ENCODE measurements around the gene COA6. TPM values are rescaled to one million over a fixed set of nuclear protein-coding genes. Genes with fewer than 3 reads are reported as not detected.
"Not testable (repeated sequence)": the region's sequence is repeated elsewhere in the genome, so short reads cannot be mapped to it uniquely, and the experiment has no call there.

The COA6 gene
- total RNA-seq, 1 donor from 2014 or later: 40.9 TPM

DNA sequence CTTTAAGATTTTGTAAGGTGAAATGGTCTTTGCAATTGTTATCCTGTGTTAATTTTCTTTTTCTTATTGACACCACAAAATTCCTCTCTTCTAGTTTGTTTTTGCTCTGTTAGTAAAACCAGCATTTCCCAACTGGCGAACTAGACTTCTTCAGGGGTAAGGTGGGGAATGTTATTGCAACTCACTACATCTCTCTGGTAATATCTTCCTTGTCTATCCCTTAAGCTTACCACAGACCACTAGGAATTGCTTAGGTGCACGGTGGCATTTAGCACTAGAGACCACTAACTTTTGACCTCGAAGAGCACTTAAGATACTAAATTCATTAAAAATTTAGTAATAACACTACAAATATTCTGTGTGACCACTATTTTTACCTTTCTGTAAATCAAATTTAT, 4.2 kb upstream of the COA6 start:
- no peak for DNase-seq (ENCODE audit: low read depth)

DNA sequence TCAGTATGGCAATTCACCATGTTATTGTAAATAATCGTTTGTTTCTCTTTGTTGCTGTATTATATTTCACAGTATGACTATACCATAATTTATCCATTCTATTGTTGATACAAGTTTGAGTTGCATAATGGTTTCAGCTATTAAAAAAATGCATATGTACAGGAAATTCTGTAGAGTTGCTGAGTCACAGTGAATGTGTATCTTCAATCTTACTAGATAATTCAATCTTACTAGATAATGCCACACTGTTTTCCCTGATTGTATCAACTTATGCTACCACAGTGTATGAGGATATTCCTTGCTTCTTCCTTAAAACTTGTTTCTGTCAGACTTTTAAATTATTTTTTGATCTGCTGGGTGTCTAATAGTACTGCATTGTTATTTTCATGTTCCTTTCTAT, 3.5 kb upstream of the COA6 start:
- DNase-seq (ENCODE audit: low read depth): no peak

DNA sequence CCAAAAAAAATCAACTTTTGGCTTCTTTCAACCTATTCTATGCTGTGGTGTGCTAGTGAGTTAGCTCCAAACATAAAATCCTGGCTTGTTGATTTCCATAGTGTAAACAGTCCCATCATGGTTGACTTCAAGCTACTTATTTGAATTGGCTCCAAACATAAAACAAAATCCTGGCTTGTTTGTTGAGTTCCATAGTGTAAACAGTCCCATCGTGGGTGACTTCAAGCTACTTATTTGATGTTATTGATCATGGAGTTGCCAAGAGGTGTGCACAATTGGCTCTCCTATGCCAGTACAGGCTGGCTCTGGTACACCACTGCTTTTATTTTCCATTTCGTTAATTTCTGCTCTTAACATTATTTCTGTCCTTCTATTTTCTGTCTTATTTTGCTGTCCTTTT, 1.8 kb upstream of the COA6 start:
- DNase-seq (ENCODE audit: low read depth): no peak

DNA sequence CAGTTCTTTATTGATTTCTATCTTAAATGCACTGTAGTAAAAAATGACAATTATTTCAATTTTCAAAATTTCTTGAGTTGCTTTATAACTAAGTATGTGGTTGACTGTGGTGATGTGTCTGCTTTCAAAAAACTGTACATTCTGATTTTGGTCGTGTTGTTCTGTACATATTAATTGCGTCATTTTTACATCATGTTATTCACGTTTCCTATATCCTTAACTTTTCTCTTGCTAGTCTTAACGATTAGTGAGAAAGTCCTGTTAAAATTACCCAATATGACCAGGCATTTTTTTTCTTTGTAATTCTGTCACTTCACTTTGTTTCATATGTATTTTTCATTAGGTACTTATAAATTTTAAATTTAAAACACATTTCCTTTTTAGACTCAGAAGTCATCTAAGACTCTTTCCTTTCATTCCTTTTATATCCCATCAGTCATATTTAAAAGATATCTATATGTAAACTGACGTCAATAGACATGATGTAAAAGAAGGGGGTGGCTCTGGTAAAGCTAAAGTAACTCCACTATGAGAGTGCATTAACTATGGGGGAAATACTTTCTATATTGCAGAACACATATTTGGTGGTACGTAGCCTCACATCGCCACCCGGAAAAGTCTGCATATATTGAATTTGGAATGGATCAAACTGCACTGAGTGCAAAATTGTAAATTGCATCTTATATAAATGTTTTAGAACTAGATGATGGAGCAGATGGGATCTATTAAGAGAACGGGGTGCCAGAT, 1.1 kb upstream of the COA6 start:
- no peak for DNase-seq (ENCODE audit: low read depth)

DNA sequence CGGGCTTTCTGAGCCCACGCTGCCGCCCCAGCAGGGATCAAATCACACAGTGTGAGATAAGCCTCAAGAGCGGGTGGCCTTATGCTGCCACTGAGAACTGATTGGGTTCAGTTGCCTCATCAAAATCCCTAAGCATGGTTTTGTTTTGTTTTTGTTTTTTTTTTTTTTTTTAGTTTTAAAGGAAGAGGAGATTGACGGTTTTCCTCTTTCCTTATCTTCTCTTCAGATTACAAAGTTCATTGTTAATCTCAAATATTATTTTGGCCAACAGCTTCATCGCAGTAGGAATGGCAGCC, 651 bp downstream of the COA6 start:
- DNase-seq (ENCODE audit: low read depth): no peak

DNA sequence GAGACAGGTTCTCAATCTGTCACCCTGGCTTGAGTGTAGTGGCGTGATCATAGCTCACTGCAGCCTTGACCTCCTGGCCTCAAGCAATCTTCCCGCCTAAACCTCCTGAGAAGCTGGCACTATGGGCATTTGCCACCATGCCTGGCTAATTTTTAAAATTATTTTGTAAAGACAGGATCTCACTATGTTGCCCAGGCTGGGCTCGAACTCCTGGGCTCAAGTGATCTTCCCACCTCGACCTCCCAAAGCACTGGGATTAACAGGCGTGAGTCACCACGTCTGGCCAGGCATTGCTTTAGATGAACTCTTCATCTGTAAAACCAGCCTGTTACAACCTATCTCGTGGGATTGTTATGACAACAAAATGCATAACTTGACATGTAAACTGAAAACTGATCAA, 2.4 kb downstream of the COA6 start:
- no peak for DNase-seq (ENCODE audit: low read depth)

DNA sequence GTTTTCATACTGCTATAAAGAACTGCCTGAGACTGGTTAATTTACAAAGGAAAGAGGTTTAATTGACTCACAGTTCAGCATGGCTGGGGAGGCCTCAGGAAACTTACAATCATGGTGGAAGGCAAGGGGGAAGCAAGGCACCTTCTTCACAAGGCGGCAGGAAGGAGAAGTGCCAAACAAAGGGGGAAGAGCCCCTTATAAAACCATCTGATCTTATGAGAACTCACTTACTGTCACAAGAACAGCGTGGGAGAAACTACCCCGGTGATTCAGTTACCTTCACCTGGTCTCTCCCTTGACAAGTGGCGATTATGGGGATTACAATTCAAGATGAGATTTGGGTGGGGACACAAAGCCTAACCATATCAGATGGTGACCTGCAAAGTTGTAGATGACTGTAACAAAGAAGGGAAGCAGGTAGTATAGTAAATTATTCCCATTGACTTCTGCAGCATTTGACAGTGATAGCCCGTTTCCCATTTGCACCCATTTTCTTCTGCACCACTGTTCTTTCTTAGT, 6.4 kb downstream of the COA6 start:
- not testable (repeated sequence) for DNase-seq (ENCODE audit: low read depth)

DNA sequence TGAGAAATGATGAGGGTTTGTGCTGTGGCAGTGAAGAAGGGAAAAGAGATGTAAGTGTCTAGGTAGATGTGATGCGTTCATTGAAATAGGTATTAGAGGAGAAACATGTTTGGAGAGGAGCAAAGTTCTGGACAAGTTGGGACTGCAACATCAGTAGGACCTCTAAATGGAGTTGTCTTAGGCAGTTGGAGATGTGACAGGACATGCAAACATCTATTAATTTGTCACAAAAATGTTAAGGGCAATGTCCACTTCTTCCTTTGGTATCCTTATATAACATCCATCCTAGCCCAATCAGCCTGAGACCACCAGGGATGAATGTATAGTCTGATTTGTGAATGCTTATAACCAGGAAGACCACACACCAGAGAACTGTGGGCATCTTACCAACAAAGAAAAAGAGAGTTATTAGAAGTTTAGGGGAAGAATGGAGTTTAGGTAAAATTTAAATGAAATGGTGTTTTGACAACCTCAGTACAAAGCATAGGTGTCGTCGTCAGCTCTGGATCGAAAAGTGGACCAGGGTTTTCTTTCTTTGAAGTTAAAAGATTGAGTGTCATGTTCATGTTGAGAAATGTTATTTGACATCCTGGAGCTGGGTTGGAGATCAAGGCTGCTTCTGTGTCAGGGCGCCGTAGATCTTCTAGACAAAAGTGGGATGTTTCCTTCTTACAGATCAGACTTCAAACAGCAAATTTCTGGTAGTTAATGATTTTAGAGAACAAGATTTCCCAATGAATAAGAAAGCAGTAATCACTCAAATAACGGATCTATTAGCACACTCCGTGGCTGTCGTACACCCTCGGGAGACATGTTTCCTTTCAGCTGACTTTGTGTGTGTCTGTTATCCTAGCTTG, 8.7 kb downstream of the COA6 start:
- DNase-seq (ENCODE audit: low read depth): no peak

DNA sequence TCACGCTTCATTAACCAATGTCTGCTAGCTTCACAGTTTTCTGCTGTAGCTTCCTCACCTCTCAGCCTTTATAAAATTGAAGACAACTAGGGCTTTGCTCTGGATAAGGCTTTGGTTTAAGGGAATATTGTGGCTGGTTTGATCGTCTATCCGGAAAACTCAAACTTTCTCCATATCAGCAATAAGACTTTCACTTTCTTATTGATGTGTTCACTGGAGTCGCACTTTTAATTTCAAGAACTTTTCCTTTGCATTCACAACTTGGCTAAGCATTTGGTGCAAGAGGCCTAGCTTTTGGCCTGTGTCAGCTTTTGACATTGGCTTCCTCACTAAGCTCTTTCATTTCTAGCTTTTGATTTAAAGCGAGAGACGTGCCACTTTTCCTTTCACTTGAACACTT, 12.9 kb downstream of the COA6 start:
- DNase-seq (ENCODE audit: low read depth): no peak

DNA sequence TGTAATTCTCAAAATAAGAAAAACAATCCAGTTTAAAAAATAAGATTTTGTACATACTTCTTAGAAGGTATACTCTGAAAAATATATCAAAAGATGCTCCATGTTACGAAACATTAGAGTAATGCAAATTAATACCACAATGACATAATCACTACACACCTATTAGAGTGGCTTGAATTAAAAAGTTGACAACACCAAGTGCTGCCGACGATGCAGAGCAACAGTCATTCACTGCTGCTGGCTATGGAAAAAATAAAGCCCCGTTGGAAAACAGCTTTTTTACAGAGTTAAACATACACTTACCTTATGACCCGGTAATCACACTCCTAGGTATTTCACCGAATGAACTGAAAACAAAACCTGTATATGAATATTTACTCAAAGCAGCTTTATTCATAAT, 14.8 kb downstream of the COA6 start:
- no peak for DNase-seq (ENCODE audit: low read depth)

DNA sequence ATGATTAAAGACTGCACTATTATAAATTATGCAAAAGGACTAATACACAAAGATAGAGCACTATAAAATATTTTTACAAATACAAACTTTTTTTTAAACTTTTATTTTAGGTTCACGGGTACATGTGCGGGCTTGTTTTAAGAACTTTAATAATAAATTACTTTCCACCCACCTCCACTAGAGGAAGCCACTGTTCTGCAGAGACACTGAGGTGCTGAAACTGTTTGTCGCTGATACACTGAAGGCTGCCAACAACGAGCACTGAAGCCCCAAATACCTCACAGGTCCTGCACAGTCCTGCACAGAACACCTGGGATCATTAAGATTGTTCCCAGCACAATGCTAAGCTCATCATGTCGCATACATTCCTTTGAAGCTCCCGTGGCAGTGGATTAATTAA, 19.9 kb downstream of the COA6 start:
- DNase-seq (ENCODE audit: low read depth): no peak

DNA sequence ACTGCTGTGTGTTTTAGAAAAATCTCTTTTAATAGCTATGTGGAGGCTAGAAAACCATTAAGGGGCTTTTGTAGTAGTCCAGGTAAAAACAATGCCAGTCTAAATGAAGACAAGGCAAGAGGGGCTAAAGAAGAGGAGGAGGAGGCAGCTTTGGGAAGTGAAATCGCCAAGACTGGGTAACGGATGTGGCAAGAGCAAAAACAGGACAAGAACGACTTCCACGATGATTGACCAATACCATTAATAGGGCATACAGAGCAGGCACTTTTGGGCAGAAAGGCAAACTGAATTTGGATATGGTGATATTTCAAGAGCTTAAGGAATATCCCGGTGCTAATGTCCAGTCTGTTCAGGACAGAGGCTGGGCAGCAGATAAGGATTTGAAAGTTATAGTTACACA, 22.0 kb downstream of the COA6 start:
- no peak for DNase-seq (ENCODE audit: low read depth)

DNA sequence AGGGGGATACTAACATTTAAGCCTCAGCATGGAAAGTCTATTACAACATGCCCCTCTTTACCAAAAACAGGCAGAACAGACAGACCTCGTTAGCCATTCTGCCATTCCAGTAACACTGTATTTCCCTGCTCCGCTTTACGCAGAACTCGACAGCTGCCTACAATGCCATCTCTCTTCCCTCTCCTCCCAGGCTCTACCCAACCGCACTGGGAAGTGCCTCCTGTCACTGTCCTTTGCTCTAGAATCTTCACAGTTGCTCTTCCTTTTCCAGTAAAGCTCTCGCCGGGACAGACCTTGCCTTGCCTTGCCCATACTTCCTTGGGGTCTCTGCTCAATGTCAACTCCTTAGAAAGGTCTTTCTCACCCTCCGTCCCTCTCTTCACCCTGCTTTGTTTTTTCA, 22.8 kb downstream of the COA6 start:
- DNase-seq (ENCODE audit: low read depth): no peak

DNA sequence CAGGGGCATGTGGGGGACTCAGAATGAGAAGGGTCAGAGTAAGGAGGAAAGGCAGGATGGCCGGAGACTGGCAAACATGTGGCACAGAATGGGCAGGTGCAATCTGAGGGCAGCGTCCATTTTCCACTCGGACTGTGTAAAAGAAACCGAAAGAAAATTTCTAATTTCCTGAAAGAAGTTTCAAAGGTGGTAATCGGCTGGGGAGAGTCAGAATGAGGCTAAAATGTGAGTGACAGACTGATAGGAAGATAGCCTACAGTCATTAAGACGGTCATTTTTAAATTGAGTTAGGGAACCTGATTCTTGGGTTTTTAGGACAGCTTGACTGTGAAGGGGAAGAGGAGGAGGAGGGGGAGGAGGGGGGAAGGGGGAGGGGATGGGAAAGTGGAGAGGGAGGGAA, 23.6 kb downstream of the COA6 start:
- no peak for DNase-seq (ENCODE audit: low read depth)

DNA sequence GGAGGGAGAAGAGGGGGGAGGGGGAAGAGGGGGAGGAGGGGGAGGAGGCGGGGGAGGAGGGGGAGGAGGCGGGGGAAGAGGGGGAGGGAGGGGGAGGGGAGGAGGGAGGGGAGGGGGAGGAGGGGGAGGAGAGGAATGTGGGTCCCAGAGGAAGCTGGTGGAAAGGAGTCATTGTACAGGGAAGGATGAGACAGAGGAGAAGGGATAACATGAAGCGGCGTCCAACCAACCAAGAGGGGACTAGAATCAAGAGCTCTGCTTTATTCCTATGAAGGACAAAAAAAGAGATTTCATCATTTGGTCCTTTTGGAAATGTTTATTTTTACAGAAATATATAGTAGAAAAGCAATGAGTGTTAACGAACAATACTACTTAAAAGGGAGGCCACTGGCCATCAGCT, 24.5 kb downstream of the COA6 start:
- DNase-seq (ENCODE audit: low read depth): no peak

DNA sequence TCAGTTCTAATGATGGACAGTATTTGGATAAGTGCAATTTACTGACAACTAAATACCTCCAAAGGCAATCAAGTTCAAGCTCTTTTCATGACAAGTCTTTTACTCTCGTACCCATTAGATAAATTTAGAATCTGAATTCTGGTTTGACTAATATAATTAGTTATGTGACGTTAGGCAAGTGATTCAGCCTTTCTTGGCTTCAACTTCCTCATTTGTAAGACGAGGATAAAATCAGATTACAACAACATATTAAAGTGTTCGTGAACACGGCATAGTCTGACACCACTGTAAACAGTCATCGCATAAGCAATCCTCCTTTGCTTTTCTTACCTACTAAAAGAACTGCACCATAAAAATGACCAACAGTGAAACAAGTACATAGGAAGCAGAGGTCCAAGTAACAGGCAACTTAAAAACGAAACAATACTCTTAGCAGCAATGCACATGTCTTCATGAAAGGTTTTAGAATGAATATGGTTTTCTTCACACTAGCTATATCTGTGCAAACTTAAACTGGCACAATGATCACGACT, 25.7 kb downstream of the COA6 start:
- peak; percentile 26 for DNase-seq (ENCODE audit: low read depth)

DNA sequence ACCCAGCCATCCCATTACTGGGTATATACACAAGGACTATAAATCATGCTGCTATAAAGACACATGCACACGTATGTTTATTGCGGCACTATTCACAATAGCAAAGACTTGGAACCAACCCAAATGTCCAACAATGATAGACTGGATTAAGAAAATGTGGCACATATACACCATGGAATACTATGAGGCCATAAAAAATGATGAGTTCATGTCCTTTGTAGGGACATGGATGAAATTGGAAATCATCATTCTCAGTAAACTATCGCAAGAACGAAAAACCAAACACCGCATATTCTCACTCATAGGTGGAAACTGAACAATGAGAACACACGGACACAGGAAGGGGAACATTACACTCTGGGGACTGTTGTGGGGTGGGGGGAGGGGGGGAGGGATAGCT, 26.3 kb downstream of the COA6 start:
- not testable (repeated sequence) for DNase-seq (ENCODE audit: low read depth)

DNA sequence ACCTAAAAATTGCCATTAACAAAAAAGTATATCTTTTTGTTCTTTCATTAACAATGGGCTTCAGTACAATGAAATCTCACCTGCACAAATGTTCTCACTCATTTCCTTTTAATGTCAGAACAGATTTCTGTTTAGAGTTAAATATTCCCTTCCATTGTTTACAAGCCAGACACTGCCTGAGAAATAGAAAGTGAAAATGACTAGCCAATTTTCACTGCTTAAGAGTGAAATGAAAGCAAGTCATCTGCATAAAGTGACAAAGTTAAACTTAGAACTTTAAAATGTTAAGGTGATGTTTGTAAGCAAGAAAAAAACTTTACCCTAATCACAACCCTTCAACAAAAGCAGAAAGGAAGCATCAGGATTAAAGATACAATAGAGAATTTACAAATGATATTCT, 27.5 kb downstream of the COA6 start:
- no peak for DNase-seq (ENCODE audit: low read depth)

DNA sequence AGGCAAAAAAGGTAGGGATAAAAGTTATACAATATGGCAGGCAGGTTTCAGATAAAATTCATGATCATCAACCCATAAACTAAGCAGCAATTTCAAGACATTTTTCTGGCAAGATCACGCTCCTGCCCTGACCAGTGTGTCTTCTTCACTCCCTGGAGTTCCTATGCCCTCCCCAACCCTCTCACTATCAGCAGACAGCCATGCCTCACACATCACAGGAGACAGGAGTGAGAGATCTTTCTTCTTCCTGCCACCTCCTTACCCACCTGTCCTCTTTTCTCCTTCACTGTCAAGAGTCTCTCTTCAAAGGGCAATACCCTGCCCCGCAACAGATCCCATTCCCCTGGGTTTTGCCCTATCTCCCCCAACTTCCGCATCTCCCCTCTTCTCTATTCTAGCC, 28.4 kb downstream of the COA6 start:
- DNase-seq (ENCODE audit: low read depth): no peak

DNA sequence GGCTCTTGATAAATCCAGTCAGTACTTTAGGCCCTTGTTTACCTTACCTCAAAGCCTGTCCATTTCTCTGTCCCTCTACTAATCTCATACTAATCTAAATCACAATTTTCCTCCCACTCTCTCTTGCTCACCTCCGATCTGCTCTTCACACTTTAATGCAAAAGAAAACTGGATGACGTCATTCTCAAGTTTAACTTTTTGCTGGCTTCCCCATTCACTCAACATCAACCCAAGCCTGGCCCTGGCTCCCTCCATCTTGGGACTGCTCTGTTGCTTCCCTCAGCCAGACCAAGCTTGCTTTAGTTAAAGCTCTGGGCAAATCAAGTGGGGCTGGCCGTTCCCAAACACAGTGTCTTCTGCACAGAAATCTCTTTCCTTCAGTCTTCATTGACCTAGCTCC, 29.7 kb downstream of the COA6 start:
- no peak for DNase-seq (ENCODE audit: low read depth)

DNA sequence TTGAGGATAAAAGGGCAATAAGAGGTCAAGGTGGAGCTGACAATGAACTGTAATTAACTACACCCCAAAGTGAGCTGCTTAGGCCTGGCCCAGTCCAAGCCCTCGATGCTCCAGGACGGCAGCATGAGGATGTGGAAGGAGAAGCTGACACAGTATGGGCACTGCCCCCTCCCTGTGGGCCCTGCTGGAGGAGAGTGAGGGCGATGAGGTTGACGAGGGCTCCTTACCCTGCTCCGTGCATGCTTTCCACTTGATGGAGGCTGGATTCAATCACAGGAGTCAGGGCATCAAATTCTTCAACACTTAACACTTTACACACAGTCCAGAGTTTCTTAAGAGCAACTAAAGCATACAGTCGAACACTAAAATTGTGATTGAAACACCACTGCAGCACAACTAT, 32.4 kb downstream of the COA6 start:
- no peak for DNase-seq (ENCODE audit: low read depth)

DNA sequence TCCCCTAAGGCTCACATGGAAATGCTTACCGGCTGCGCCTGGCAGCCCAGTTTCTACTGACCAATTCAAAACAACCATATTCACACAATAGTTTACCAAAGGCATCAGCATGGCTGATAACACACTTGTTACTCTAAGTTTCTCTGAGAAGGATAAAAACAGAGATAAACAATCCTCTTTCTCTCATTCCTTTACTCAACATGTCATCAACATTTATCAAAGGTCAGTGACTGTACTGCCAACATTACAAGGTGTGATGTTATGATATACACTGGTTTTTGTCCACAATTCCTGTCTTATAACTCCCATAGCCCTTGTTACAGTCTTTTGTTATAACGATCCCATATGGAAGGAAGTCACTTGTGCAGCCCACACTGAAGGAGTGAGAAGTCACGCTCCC, 33.6 kb downstream of the COA6 start:
- DNase-seq (ENCODE audit: low read depth): no peak

DNA sequence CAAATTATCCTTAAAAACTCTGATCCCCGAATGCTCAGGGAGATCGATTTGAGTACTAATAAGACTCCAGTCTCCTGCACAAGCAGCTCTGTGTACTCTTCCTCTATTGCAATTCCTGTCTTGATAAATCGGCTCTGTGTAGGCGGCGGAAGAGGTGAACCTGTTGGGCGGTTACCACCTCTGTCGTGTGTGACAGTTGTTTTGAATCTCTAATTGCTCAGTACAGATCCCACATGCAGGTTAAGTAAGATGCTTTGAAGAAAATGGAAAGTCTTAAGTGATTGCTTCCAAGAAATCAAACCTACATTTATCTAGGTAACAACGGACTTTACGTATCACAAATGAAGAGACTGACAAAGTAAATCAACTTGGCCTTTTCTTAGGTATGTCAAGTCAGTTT, 35.5 kb downstream of the COA6 start:
- DNase-seq (ENCODE audit: low read depth): no peak
